Common myeloid progenitor, CD34-positive (primary cell): ENCODE measurements around the gene AKIRIN1.
"Not testable (repeated sequence)": the region's sequence is repeated elsewhere in the genome, so short reads cannot be mapped to it uniquely, and the experiment has no call there.

Source experiments
- CTCF ChIA-PET: fragments of 350-600 bp; sonication (Branson Sonifier 250); formaldehyde crosslinking; loops from one replicate; lab custom pipeline; 2021; ENCODE audit warnings: antibody characterized with exemption; lab: Charles Lee
- POLR2A ChIA-PET: fragments of 350-600 bp; sonication (Branson Sonifier 250); formaldehyde crosslinking; loops from one replicate; lab custom pipeline; 2021; ENCODE audit warnings: antibody characterized with exemption; lab: Charles Lee
- DNase-seq, 3 donors: peaks; one replicate each; pipeline versions ENCODE4 v3.0.0 to v3.0.0-alpha.2; 2013
- H3K27ac ChIP-seq, 2 experiments: 1 replicate in 1 of 2; 2 replicates in 1 of 2; pipeline ENCODE4 v1.7.0; 2013; ENCODE audit warnings: inconsistent platforms in 2 of 2, low read length in 2 of 2, mild to moderate bottlenecking in 2 of 2, low read depth in 1 of 2, moderate library complexity in 1 of 2; ENCODE audit not compliant: severe bottlenecking in 2 of 2, insufficient read depth in 1 of 2, poor library complexity in 1 of 2
- H3K27me3 ChIP-seq, 5 experiments: replicated peaks in 2 of 5; 1 replicate in 3 of 5; 2 replicates in 2 of 5; pipeline versions ENCODE4 v1.6.1 to v1.7.0; 2013; ENCODE audit warnings: low read length in 4 of 5, mild to moderate bottlenecking in 2 of 5, moderate library complexity in 2 of 5, inconsistent platforms in 1 of 5; ENCODE audit not compliant: insufficient read depth in 5 of 5, control insufficient read depth in 4 of 5
- H3K36me3 ChIP-seq, 4 experiments: 1 replicate in 2 of 4; 2 replicates in 2 of 4; pipeline versions ENCODE4 v1.6.1 to v1.7.0; 2013; ENCODE audit warnings: low read length in 3 of 4, control low read depth in 1 of 4, mild to moderate bottlenecking in 1 of 4; ENCODE audit not compliant: control insufficient read depth in 4 of 4, insufficient read depth in 4 of 4
- H3K4me1 ChIP-seq, 4 experiments: 1 replicate in 3 of 4; 2 replicates in 1 of 4; pipeline versions ENCODE4 v1.6.1 to v1.7.1; 2013; ENCODE audit warnings: low read length in 3 of 4, mild to moderate bottlenecking in 3 of 4, control low read depth in 1 of 4, inconsistent platforms in 1 of 4, moderate library complexity in 1 of 4; ENCODE audit not compliant: control insufficient read depth in 4 of 4, insufficient read depth in 4 of 4; ENCODE audit errors: control extremely low read depth in 1 of 4
- H3K4me3 ChIP-seq, 7 experiments: 1 replicate in 4 of 7; 2 replicates in 3 of 7; pipeline versions ENCODE4 v1.5.1 to v1.7.0; 2013; ENCODE audit warnings: mild to moderate bottlenecking in 7 of 7, low read length in 6 of 7, moderate library complexity in 6 of 7, inconsistent platforms in 2 of 7, low read depth in 2 of 7, control low read depth in 1 of 7; ENCODE audit not compliant: insufficient read depth in 4 of 7, control insufficient read depth in 1 of 7; ENCODE audit errors: extremely low read depth in 1 of 7
- H3K9me3 ChIP-seq, 5 experiments: 1 replicate in 4 of 5; 2 replicates in 1 of 5; pipeline versions ENCODE4 v1.6.1 to v1.7.1; 2013; ENCODE audit warnings: low read length in 4 of 5, mild to moderate bottlenecking in 2 of 5, inconsistent platforms in 1 of 5, low read depth in 1 of 5, moderate library complexity in 1 of 5; ENCODE audit not compliant: control insufficient read depth in 4 of 5, insufficient read depth in 2 of 5; ENCODE audit errors: control extremely low read depth in 1 of 5
- WGBS: methylation state at CpG from one replicate; pipeline ENCODE4 v1.1.5; 2013; ENCODE audit not compliant: insufficient coverage; 5-methylcytosine and 5-hydroxymethylcytosine counted together

Gene AKIRIN1

GRCh38 chr1:38978245-38978542 lies 12.9 kb upstream of the AKIRIN1 start:
- H3K27me3 ChIP-seq, H3K36me3 ChIP-seq, H3K4me3 ChIP-seq, H3K27ac ChIP-seq, CTCF ChIA-PET, POLR2A ChIA-PET, H3K9me3 ChIP-seq, H3K4me1 ChIP-seq: not testable (repeated sequence)
- 100% methylated on average over 1 of the region's 6 CpGs for WGBS
- DNase-seq, result peak in 1 of 3 donors; percentile 15

GRCh38 chr1:38979380-38979779 lies 11.7 kb upstream of the AKIRIN1 start:
- DNase-seq, POLR2A ChIA-PET, CTCF ChIA-PET, H3K4me1 ChIP-seq, H3K9me3 ChIP-seq, H3K36me3 ChIP-seq, H3K27me3 ChIP-seq, H3K27ac ChIP-seq, H3K4me3 ChIP-seq: not testable (repeated sequence)
- no CpG with 5 or more reads among the region's 1 CpG for WGBS

- WGBS, result 100% methylated on average over 2 of the region's 2 CpGs
- Histone ChIP-seq H3K4me1 (peaks cover 8 to 18% (median 16%) of the 10 kb centered on the region in 4 experiments), H3K4me3 (no peak overlapping the region), H3K36me3 (peaks cover 0 to 5% (median under 1%) of the 10 kb centered on the region in 4 experiments), H3K27ac (peak overlapping the region in 1 of 2 experiments; percentile 88), H3K27me3 (no peaks in the 10 kb centered on the region), H3K9me3 (no peaks in the 10 kb centered on the region)
- DNase-seq, result no peak
- CTCF ChIA-PET, result interaction anchor here (0.6 to 0.9 kb wide), 2 partner anchors 15 to 293 kb away, joined by 3 to 4 read pairs; no protein-coding TSS in a partner anchor
- POLR2A ChIA-PET, result no interaction called here
Observed at GRCh38 chr1:38989979-38990378, 1.1 kb upstream of the AKIRIN1 start.

GRCh38 chr1:38990386-38990737 lies 714 bp upstream of the AKIRIN1 start:
- CTCF ChIA-PET, result interaction anchor here (0.9 kb wide), 1 partner anchor 15 kb away, joined by 3 read pairs; no protein-coding TSS in a partner anchor
- peak overlapping the region in 6 of 7 experiments; percentile 66 to 95 (median 68) for H3K4me3 ChIP-seq
- peak; percentile 16 to 65 (median 53) for DNase-seq
- H3K4me1 ChIP-seq, result peaks cover 8 to 18% (median 16%) of the 10 kb centered on the region in 4 experiments
- no peaks in the 10 kb centered on the region for H3K27me3 ChIP-seq
- H3K36me3 ChIP-seq, result peaks cover 0 to 8% (median 4%) of the 10 kb centered on the region in 4 experiments
- POLR2A ChIA-PET, result no interaction called here
- H3K9me3 ChIP-seq, result no peaks in the 10 kb centered on the region
- peak overlapping the region; percentile 46 to 88 for H3K27ac ChIP-seq
- whole genome bisulfite sequencing, result no CpG with 5 or more reads among the region's 5 CpGs

GRCh38 chr1:38991638-38992411 lies 749 bp downstream of the AKIRIN1 start:
- Histone ChIP-seq H3K9me3 (no peaks in the 10 kb centered on the region), H3K36me3 (peaks cover 0 to 11% (median 7%) of the 10 kb centered on the region in 4 experiments), H3K27me3 (no peaks in the 10 kb centered on the region), H3K4me1 (peaks cover 8 to 18% (median 16%) of the 10 kb centered on the region in 4 experiments), H3K4me3 (peak overlapping the region; percentile 78 to 95 (median 88)), H3K27ac (peak overlapping the region; percentile 68 to 88)
- peak in 1 of 3 donors; percentile 9 for DNase-seq
- under 1% methylated on average over 17 of the region's 30 CpGs for WGBS
- CTCF ChIA-PET, result interaction anchor here (1.4 kb wide), 1 partner anchor 10 kb away, joined by 6 read pairs; no protein-coding TSS in a partner anchor
- POLR2A ChIA-PET, result interaction anchor here (0.6 kb wide), 1 partner anchor 10 kb away, joined by 3 read pairs; no protein-coding TSS in a partner anchor

GRCh38 chr1:38992412-38993111 lies 1.5 kb downstream of the AKIRIN1 start:
- peak overlapping the region in 6 of 7 experiments; percentile 78 to 95 (median 90) for H3K4me3 ChIP-seq

More at GRCh38 chr1:38992412-38993111, 1.5 kb downstream of the AKIRIN1 start:
- no peaks in the 10 kb centered on the region for H3K27me3 ChIP-seq
- 27% methylated on average over 8 of the region's 11 CpGs for WGBS
- ChIA-PET CTCF (interaction anchor here (1.4 to 1.8 kb wide), 2 partner anchors 10 to 34 kb away, joined by 5 to 6 read pairs; partner anchors contain the start of gene NDUFS5), POLR2A (no interaction called here)
- peaks cover 0 to 17% (median 7%) of the 10 kb centered on the region in 4 experiments for H3K36me3 ChIP-seq
- peak overlapping the region in 1 of 2 experiments; percentile 88 for H3K27ac ChIP-seq
- H3K4me1 ChIP-seq, result peaks cover 8 to 18% (median 16%) of the 10 kb centered on the region in 4 experiments
- DNase-seq, result no peak
- H3K9me3 ChIP-seq, result no peaks in the 10 kb centered on the region
